GM12872 (cell line): ENCODE measurements around the gene PXDN.

ENCODE experiments used
- TF ChIP-seq, protein P1 (sequence below): IDR thresholded peaks from 3 replicates; pipeline ENCODE4 v1.5.1; 2011; ENCODE audit warnings: low read depth, mild to moderate bottlenecking, low read length, moderate library complexity; ENCODE audit not compliant: insufficient read depth

PXDN gene

DNA sequence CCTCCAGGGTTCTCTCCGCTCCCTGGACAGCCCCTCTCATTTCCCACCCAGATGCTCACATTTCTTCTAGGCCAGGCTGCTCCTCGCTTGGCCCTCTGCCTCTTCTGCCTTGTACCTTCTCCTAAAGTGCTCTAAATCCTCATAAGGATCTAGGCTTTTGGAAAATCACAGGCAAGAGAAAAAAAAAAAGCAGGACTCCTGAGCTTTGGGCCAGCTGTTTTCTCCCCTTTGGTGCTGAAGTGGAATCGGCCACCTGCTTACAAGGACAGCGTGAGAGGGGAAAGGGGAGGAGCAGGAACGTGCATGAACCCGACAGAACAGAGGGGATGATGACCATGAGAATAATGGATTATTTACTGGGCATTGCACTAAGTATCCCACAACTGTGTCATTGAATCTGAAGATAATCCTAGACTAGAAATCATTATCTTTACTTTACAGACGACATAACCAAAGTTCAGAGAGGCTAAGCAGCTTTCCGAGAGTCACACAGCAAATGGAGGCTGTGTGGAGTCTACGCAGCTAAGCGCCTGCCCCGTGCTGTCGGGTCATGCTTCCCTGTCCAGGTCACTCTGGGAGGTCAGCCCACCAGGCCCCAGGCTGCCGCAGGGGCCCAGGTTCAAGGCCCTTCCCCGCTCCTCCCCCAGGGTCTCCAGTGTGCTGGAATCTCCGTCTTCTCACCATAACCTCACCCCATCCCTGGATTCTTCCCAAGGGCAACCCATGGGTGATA is 141.9 kb downstream of the PXDN start:
- TF ChIP-seq, protein P1, sequence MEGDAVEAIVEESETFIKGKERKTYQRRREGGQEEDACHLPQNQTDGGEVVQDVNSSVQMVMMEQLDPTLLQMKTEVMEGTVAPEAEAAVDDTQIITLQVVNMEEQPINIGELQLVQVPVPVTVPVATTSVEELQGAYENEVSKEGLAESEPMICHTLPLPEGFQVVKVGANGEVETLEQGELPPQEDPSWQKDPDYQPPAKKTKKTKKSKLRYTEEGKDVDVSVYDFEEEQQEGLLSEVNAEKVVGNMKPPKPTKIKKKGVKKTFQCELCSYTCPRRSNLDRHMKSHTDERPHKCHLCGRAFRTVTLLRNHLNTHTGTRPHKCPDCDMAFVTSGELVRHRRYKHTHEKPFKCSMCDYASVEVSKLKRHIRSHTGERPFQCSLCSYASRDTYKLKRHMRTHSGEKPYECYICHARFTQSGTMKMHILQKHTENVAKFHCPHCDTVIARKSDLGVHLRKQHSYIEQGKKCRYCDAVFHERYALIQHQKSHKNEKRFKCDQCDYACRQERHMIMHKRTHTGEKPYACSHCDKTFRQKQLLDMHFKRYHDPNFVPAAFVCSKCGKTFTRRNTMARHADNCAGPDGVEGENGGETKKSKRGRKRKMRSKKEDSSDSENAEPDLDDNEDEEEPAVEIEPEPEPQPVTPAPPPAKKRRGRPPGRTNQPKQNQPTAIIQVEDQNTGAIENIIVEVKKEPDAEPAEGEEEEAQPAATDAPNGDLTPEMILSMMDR: no peak

DNA sequence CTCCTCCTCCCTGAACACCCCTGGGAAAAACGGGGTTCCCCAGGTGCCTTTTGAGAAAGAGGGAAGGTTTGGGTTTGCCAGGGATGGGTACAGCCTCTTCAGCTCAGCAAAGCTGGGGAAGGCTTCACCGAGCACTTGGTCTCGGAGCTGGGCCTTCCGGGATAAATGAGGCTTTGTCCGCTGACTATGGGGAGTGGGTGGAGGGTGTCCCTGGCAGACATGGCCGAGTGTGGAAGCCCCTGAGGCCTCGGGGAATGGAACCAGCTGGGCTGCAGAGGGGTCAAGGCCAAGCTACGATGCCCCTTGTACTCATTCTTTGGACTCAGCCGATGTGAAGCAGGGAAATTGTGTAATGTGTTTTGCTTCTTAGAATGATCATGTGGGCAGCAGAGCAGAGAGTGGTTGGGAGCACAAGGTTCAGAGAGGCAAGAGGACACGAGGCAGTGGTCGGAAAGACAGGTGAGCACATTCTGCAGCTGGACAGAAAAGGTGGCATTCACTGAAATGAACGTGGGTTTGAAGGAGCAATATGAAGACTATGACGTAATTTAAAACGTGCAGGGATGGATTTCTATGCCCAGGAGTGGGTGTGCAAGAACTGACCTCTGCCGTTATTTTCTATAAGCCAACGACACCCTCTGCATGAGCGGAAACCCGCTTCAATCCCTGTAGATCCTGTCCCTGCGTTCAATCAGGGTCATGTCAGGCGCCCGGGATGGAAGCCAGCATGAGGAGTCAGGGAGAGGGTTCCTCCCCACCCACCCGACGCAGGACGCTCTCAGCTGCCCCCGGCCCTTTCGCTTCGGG is 142.6 kb downstream of the PXDN start:
- TF ChIP-seq, protein P1: no peak

DNA sequence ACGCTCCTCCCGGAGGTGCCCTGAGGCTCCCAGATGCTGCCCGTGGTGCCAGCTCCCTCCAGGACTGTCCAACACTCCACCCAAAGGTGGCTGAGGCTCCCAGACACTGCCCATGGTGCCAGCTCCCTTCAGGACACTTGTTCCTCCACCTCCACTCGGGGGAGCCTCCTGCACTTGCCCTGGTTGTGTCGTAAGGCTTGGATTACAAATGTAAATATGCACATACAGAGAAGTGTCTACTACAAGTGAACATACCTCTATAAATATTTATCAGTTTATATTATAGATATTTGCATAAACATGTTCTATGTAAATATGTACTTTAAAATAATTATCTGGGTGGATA is 143.3 kb downstream of the PXDN start:
- TF ChIP-seq, protein P1: no peak

DNA sequence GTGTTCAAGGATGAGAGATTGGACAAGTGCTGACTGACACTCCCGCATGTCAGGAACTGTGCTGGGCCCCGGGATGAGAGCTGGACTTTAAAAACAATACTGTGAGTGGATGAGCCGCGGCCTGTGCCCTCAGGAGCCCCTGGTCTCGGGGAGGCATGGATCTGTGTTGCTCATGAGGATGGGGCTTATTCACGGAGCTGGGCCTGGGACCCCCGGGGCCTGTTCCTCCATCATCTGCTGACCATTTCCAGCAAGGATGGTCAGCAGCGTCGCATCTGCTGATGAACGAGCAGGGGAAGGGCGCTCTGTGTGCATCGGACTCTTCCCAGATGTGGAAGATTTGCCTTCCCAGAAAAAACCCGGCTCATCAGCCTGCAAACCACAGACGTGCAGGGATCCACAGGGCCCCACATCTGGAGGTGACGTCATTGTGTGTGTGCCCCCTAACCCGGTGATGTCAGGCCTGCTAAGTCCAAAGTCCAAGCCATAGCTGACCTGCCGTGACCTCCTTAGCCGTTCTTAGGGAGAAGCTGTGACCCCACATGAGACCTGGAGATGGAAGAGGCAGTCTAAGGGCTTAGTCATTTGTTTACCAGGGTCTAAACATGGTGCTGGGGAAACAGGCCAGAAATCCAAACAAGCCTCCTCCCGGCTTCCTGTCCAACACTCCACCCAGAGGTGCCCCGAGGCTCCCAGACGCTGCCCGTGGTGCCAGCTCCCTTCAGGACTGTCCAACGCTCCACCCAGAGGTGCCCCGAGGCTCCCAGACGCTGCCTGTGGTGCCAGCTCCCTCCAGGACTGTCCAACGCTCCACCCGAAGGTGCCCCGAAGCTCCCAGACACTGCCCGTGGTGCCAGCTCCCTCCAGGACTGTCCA is 143.9 kb downstream of the PXDN start:
- TF ChIP-seq, protein P1: no peak

DNA sequence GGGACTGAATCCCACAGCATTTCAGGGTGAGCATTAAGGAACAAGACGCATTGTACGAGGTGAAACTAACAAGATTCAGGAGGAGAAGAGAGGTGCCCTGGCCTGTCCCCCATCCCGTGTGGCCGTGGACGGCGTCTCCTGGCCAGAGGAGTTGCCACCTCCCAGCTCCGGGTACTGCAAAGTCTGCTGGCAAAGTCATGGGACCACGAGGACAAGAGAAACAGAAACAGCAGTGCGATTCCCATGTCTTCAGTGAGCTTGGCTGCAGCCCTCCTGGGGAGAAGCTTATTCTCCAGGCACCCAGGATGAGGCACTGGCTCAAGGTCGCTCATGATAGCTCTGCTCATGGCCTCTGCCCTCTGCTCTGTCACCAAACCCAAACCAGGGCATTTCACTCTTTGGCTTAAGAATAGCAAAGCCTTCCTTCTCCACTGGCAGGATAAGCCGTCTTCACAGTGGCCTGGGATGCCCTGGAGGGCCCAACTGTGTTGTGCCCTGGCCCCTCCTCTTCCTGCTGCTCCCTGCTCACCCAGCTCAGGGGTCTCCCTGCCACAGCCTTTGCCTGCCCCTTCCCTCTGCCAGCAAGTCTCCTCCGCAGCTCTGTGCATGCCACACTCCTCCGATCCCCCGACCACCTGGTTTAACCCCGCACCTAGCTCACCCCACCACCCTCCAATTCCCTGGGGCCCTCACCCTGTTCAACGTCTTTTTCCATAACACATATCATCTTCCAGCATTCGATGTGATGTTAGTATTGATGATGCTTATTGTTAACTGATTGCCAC is 144.8 kb downstream of the PXDN start:
- TF ChIP-seq, protein P1: no peak

DNA sequence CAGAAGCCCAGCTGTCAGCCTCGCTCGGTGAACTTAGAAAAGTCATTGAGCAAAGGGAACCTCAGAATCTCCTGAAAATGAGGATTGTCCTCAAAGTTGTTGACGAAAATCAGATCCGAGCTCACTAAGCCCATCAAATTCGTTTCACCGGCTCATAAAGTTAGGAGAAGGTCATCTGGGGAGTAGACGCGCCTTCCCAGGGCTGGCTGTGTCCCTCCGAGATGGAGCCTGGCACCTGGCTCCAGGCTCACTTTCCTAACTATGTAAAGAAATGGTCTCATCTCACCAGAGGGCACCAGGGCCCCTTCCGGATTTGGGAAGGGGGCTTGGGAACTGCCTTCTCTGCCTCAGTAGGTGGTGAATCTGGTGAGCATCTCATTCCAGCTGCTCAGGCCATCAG is 145.5 kb downstream of the PXDN start:
- TF ChIP-seq, protein P1: no peak
